Effector CD8-positive, alpha-beta T cell (primary cell): Measurements from ENCODE around the gene CHL1.

Experiments
- DNase-seq: peaks from one replicate; lab custom pipeline; 2025; lab: John Stamatoyannopoulos, UW

CHL1 gene

DNA sequence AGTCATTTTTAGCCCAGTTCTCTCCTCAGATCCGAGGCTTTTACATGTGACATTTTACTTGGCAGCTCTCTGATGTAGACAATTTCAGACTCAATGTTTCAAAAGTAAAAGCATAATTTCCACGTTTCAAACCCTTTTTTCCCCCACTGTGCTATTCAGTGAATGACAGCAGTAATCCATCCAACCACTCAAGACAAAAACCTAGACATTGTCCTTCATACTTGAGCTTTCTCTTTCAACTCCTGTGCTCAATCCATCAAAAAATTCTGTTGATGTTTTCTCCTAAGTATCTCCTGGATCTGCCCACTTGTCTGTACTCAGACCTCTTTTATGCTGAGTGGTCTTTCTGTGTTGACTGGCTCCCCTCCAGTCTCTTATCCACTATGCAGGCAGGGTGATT lies 214.7 kb downstream of the CHL1 start:
- no peak for DNase-seq

GRCh38 chr3:414063-414462 lies 217.5 kb downstream of the CHL1 start:
- DNase-seq: no peak

- no peak for DNase-seq
These were observed 221.8 kb downstream of the CHL1 start for GRCh38 chr3:418239-418929.

DNA sequence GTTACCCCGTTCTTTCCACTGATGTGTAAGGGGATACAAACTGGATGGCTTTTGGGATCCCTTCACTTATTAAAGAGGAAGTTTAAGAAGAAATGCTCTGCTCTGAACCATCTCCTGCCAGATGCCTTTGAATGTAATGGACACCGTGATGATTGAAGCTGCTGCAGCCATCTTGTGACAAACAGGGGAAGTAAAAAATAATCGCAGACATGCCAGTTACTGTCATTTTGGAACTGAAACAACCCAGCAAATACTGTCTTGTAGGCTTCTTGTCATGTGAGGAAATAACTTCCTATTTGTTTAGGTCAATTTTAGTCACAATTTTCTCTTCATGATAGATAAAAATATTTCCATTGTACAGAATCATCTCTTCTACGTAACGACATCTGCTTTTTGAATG lies 224.0 kb downstream of the CHL1 start:
- DNase-seq: no peak

DNA sequence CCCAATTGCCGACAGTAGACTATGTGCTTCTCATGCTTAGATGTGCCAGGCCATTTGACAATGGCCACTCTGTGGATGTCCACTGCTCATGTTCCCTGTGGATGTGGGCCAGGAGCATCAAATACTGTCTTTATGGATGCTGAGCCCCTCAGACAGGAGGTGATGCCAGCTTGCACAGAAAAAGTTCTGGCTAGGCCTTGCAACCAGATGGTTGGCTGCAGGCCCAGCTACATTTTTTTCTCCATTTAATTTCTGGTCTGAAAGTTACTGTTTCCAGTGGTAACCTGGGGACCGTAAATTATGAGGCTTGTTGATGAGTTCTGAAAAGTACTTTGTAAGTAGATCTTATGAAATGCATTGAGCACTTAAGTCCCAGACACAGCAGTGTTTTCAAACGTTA lies 228.5 kb downstream of the CHL1 start:
- DNase-seq: no peak

DNA sequence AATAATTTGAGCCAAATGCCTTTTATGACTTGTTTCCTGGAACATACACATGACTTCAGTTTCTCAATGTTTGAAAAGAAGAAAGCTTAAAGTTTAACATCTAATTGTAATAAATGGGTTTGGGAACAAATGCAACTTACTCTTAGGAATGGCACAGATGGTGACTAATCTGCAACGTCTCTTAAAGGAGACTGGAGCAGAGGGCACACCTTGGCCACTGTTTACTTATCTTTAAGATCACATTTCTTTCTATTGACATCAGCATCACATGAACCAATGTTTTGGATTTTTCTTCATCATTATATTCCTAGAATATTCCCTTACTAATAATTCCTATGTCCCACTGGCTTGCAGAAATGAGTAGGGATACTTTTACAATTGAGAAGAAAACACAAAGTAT lies 229.5 kb downstream of the CHL1 start:
- no peak for DNase-seq

DNA sequence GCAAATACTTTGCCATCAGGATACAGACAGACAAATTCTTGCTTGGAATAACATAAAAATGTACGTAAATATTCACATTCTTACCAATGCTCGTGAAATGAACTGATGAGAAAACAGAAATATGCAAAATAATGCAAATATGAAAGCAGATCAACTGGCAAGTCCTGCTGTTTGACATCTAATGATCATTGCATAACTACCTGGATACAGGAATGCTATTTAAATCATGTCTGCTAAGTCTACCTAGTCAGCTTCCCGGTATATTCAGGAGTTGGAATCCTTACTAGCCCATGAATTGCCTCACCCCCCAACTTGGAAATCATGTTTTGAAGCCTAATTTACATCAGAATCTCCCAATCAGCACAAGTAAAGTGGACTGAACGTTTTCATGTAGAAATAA lies 230.6 kb downstream of the CHL1 start:
- DNase-seq: no peak

DNA sequence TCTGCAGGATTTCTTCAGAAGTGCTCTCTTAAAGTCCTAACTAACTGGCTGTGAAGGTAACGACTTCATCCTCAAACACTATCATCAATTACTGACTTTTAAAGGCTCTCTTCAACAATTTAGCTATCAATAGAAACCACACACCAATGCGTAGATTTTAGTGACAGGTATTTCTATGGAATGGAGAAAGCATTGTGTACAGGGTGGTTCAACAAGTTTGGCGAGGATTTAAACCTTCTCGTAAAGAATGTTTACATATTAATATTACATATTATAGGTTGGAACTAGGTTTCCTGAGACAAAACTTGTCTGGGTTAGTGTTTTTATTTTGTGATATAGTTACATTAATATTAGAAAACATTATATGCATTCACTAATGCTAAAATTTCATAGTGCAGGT lies 233.6 kb downstream of the CHL1 start:
- DNase-seq: no peak

DNA sequence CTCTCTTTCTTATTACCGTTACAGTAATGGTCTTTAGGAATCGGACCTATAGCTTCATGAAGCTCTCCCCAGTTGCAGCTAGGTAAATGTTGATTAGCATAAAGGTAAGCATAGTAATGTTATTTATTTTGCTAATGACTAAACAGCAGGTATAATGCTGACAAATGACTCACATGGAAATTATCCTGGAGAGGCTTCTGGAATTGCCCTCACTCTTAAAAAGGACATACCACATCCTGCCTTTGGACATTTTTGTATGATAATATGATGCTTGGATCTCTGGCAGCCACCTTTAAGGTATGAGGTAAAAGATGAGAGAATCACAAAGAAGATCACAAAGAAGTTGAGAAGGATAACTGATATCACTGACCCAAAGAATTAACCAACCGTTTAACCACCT lies 238.6 kb downstream of the CHL1 start:
- no peak for DNase-seq

- no peak for DNase-seq
These were observed 239.5 kb downstream of the CHL1 start for GRCh38 chr3:436053-436452.

DNA sequence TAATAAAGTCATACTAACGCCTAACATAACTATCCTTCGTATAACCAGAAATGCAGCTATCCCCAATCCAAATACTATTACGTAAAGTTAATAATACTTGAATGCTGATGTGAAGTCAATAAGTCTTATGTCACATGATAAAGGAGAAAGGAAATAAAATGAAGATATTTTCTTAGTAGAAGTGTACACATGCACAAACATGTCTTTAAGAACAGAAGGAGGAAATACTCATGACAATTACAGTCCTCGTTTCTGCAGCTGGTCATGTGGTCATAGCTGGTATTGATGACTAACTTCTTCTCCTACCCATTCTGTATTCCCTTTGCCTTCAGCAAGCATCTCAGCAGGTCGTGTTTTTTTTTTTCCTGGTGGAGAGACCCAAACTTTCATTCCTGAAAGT lies 244.3 kb downstream of the CHL1 start:
- no peak for DNase-seq

DNA sequence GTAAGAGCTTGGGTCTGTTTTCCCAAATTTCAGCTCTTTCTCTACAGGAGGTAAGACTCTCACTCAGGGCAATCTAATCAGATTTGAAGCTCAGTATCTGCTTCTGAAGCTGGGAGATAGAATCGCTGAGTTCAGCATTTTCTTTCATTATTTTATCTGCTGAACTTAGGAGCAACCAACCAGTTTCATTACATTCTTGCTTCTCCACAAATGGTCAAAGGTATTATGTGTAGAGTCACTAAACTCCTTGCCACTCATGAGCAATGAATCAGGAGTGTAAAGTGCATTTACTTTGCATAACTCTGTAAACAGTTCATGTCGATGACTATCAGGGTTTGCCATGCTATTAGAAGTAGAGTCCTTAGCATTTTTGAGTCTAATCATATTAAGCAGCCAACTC lies 249.4 kb downstream of the CHL1 start:
- DNase-seq: no peak

GRCh38 chr3:447671-448070 lies 251.1 kb downstream of the CHL1 start:
- DNase-seq: no peak

- DNase-seq: no peak
These were observed 253.1 kb downstream of the CHL1 start for GRCh38 chr3:449711-450110.

DNA sequence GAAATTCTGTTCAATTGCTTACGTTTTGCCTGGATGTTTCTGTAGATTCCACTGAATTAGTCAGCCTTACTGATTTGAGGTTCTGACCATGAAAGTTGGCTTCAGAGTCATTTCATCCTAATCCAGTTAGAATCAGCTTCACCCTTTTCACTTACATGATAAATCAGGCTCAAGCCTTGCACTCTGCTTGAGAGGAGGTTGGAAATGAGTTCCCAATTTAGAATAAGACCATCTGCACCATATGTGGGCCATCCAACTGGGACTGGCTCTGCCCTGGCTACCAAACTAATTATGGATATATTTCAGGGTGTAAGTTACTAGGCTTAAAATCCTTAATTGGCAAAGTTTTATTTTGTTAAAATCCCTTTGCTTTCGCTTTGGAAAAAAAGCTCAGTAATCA lies 255.7 kb downstream of the CHL1 start:
- DNase-seq: no peak

DNA sequence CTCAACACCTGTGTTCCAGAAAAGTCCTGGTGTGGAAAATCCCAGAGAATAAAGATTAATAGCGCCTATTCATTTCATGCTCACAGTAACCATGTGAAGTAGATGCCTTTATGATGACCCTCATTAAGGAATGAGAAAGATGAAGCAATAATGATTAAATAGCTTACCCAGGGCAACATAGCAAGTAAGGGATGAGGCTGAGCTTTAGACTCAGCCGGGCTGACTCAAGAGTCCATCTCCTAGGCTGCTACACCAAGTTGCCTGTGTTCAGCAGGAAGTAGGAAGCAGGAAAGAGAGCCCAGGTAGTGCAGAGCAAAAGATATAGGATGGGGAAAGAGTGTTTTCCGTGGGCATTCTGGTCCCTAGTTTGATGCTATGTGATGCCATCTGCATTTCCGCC lies 256.5 kb downstream of the CHL1 start:
- no peak for DNase-seq

DNA sequence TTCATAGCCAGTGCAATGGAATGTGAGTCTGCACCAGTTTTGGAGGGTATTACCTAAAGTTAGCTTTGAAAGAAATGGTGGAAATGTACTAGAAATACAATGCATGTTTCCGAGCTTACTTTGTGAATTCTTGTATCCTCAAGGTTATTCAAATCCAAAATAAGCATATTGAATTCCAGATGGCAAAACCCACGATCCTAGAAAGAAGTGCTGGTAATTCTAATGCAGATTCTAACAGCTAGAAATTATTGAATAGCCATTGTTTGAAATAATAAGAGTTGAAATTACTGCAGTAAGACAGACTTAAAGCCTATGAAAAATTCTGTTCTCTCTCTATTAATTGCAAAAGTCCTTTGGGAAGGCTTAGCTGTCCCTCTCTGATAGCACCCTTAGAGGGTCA lies 258.4 kb downstream of the CHL1 start:
- no peak for DNase-seq

GRCh38 chr3:458124-458523 lies 261.6 kb downstream of the CHL1 start:
- no peak for DNase-seq

DNA sequence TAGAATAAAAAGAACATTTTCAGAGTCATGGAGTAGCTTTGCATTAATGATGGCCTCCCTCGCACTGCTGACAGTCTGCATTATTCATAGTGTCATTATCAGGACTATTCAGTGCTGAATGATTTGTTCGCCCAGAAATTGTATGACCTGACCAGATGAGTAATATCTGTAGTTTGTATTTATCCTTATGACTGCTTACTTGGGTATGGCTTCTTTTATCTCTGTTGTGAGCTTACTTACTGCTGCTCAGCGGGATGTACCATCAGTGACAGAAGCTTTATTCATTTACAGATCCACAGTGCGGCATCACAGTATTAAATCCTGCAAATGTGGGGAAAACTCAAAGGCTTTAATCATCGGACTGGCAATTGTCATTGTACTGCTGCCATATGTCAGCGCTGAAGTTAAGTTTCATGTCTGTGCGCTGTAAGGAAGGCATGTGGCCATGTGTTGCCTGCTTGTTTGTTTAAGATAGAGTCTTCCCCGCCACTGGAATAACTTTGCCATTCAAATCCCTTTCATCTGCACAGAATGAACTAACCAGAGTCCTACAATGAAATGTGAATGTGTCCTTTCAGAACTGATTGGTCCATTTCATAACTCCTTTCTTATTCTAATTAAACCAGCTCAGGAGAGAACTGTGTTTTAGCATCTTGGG lies 262.2 kb downstream of the CHL1 start:
- DNase-seq: no peak
